ENCODE measurements around the gene SLC22A7.

The SLC22A7 gene

GRCh38 chr6:43273707-43274106 is 24.4 kb upstream of the SLC22A7 start:
- no peak for TF ChIP-seq SUZ12 (IDR thresholded peaks at IDR 0.05; ENCODE audit: extremely low read depth, insufficient read depth, insufficient read length)
- no peak for TF ChIP-seq YY1 (IDR thresholded peaks at IDR 0.05; ENCODE audit: insufficient read depth, insufficient read length)
- H3K27me3 ChIP-seq (ENCODE audit: insufficient read depth, insufficient read length), result peaks cover 24% of the 10 kb centered on the region
- H3K9ac ChIP-seq (ENCODE audit: insufficient read length, low read depth), result no peak overlapping the region
- H3K36me3 ChIP-seq (ENCODE audit: insufficient read depth, insufficient read length, low read length), result no peaks in the 10 kb centered on the region
- peaks cover 19% of the 10 kb centered on the region for H3K4me1 ChIP-seq (ENCODE audit: insufficient read depth, insufficient read length)
- DNase-seq (ENCODE audit: low read depth, low spot score), result no peak
- no peak overlapping the region for H3K4me3 ChIP-seq (ENCODE audit: insufficient read length, low read depth)
- no peaks in the 10 kb centered on the region for H3K9me3 ChIP-seq (ENCODE audit: insufficient read depth, low read length)

GRCh38 chr6:43274127-43274915 is 23.7 kb upstream of the SLC22A7 start:
- no peak for DNase-seq (ENCODE audit: low read depth, low spot score)
- H3K36me3 ChIP-seq (ENCODE audit: insufficient read depth, insufficient read length, low read length), result no peaks in the 10 kb centered on the region
- H3K9me3 ChIP-seq (ENCODE audit: insufficient read depth, low read length), result no peaks in the 10 kb centered on the region
- no peak for TF ChIP-seq SUZ12 (IDR thresholded peaks at IDR 0.05; ENCODE audit: extremely low read depth, insufficient read depth, insufficient read length)
- no peak for TF ChIP-seq ZNF274 (IDR thresholded peaks at IDR 0.05; ENCODE audit: low read depth, low read length)
- no peak for TF ChIP-seq YY1 (IDR thresholded peaks at IDR 0.05; ENCODE audit: insufficient read depth, insufficient read length)
- H3K27me3 ChIP-seq (ENCODE audit: insufficient read depth, insufficient read length), result peaks cover 24% of the 10 kb centered on the region
- H3K4me3 ChIP-seq (ENCODE audit: insufficient read length, low read depth), result peak overlapping the region; percentile 49
- no peak overlapping the region for H3K9ac ChIP-seq (ENCODE audit: insufficient read length, low read depth)
- peaks cover 25% of the 10 kb centered on the region for H3K4me1 ChIP-seq (ENCODE audit: insufficient read depth, insufficient read length)

- H3K4me3 ChIP-seq (ENCODE audit: insufficient read length, low read depth), result peak overlapping the region; percentile 49
- H3K27me3 ChIP-seq (ENCODE audit: insufficient read depth, insufficient read length), result peaks cover 24% of the 10 kb centered on the region
- TF ChIP-seq ZNF274 (IDR thresholded peaks at IDR 0.05; ENCODE audit: low read depth, low read length) (no peak), SUZ12 (IDR thresholded peaks at IDR 0.05; ENCODE audit: extremely low read depth, insufficient read depth, insufficient read length) (no peak), YY1 (IDR thresholded peaks at IDR 0.05; ENCODE audit: insufficient read depth, insufficient read length) (no peak)
- H3K36me3 ChIP-seq (ENCODE audit: insufficient read depth, insufficient read length, low read length), result no peaks in the 10 kb centered on the region
- DNase-seq (ENCODE audit: low read depth, low spot score), result no peak
- peak overlapping the region; percentile 32 for H3K9ac ChIP-seq (ENCODE audit: insufficient read length, low read depth)
- no peaks in the 10 kb centered on the region for H3K9me3 ChIP-seq (ENCODE audit: insufficient read depth, low read length)
- peaks cover 23% of the 10 kb centered on the region for H3K4me1 ChIP-seq (ENCODE audit: insufficient read depth, insufficient read length)
Measured at GRCh38 chr6:43274916-43275597, 23.0 kb upstream of the SLC22A7 start.

- DNase-seq (ENCODE audit: low read depth, low spot score), result no peak
- Histone ChIP-seq H3K4me3 (ENCODE audit: insufficient read length, low read depth) (peak overlapping the region; percentile 8), H3K9ac (ENCODE audit: insufficient read length, low read depth) (no peak overlapping the region), H3K9me3 (ENCODE audit: insufficient read depth, low read length) (no peaks in the 10 kb centered on the region), H3K27me3 (ENCODE audit: insufficient read depth, insufficient read length) (peaks cover 24% of the 10 kb centered on the region), H3K36me3 (ENCODE audit: insufficient read depth, insufficient read length, low read length) (no peaks in the 10 kb centered on the region), H3K4me1 (ENCODE audit: insufficient read depth, insufficient read length) (peaks cover 18% of the 10 kb centered on the region)
- no peak for TF ChIP-seq ZNF274 (IDR thresholded peaks at IDR 0.05; ENCODE audit: low read depth, low read length)
- TF ChIP-seq YY1 (IDR thresholded peaks at IDR 0.05; ENCODE audit: insufficient read depth, insufficient read length), result no peak
- TF ChIP-seq SUZ12 (IDR thresholded peaks at IDR 0.05; ENCODE audit: extremely low read depth, insufficient read depth, insufficient read length), result no peak
Measured at GRCh38 chr6:43275801-43276576, 22.1 kb upstream of the SLC22A7 start.

GRCh38 chr6:43276577-43277305 is 21.3 kb upstream of the SLC22A7 start:
- Histone ChIP-seq H3K36me3 (ENCODE audit: insufficient read depth, insufficient read length, low read length) (no peaks in the 10 kb centered on the region), H3K4me3 (ENCODE audit: insufficient read length, low read depth) (no peak overlapping the region), H3K27me3 (ENCODE audit: insufficient read depth, insufficient read length) (peaks cover 24% of the 10 kb centered on the region)

GRCh38 chr6:43277306-43277642 is 20.8 kb upstream of the SLC22A7 start:
- Histone ChIP-seq H3K36me3 (ENCODE audit: insufficient read depth, insufficient read length, low read length) (no peaks in the 10 kb centered on the region), H3K4me1 (ENCODE audit: insufficient read depth, insufficient read length) (peaks cover 18% of the 10 kb centered on the region), H3K9ac (ENCODE audit: insufficient read length, low read depth) (no peak overlapping the region), H3K9me3 (ENCODE audit: insufficient read depth, low read length) (no peaks in the 10 kb centered on the region), H3K27me3 (ENCODE audit: insufficient read depth, insufficient read length) (peaks cover 24% of the 10 kb centered on the region), H3K4me3 (ENCODE audit: insufficient read length, low read depth) (no peak overlapping the region)
- no peak for DNase-seq (ENCODE audit: low read depth, low spot score)
- TF ChIP-seq YY1 (IDR thresholded peaks at IDR 0.05; ENCODE audit: insufficient read depth, insufficient read length) (no peak), ZNF274 (IDR thresholded peaks at IDR 0.05; ENCODE audit: low read depth, low read length) (no peak), SUZ12 (IDR thresholded peaks at IDR 0.05; ENCODE audit: extremely low read depth, insufficient read depth, insufficient read length) (no peak)

More at GRCh38 chr6:43276577-43277305, 21.3 kb upstream of the SLC22A7 start:
- Histone ChIP-seq H3K9me3 (ENCODE audit: insufficient read depth, low read length) (no peaks in the 10 kb centered on the region), H3K4me1 (ENCODE audit: insufficient read depth, insufficient read length) (peaks cover 18% of the 10 kb centered on the region), H3K9ac (ENCODE audit: insufficient read length, low read depth) (no peak overlapping the region)
- no peak for TF ChIP-seq SUZ12 (IDR thresholded peaks at IDR 0.05; ENCODE audit: extremely low read depth, insufficient read depth, insufficient read length)
- no peak for DNase-seq (ENCODE audit: low read depth, low spot score)
